Posterior cingulate gyrus (tissue), 11 donors: Measurements from ENCODE around the gene CYBC1.

Source experiments
- DNase-seq, 10 donors: peaks; one replicate each; pipeline versions ENCODE4 v3.0.0 to v3.0.0-alpha.2; 2020 to 2021; ENCODE audit warnings: mixed read lengths in 3 of 10
- intact Hi-C: fragments of 100-400 bp; cut with DNase I; formaldehyde crosslinking; loops from one replicate; pipeline ENCODE4 v1.15.1; 2023

CYBC1 gene

GRCh38 chr17:82483204-82483660, 32.7 kb upstream of the CYBC1 start:
- no peak for DNase-seq

GRCh38 chr17:82480318-82480717, 29.8 kb upstream of the CYBC1 start:
- no peak for DNase-seq
- intact Hi-C loops, result no loop called here

More at GRCh38 chr17:82483204-82483660, 32.7 kb upstream of the CYBC1 start:
- intact Hi-C loops, result no loop called here

- intact Hi-C loops, result no loop called here
- DNase-seq, result no peak
Observed at GRCh38 chr17:82479602-82480001, 29.1 kb upstream of the CYBC1 start.

GRCh38 chr17:82477934-82478333, 27.4 kb upstream of the CYBC1 start:
- intact Hi-C loops, result no loop called here
- DNase-seq, result no peak

GRCh38 chr17:82475458-82475857, 24.9 kb upstream of the CYBC1 start:
- peak in 1 of 10 donors; percentile 48 for DNase-seq
- intact Hi-C loops, result no loop called here

- intact Hi-C loops, result no loop called here
- DNase-seq, result peak in 1 of 10 donors; percentile 38
Observed at GRCh38 chr17:82474223-82475010, 23.9 kb upstream of the CYBC1 start.

- DNase-seq, result peak in 1 of 10 donors; percentile 29
- intact Hi-C loops, result no loop called here
Observed at GRCh38 chr17:82470065-82470464, 19.5 kb upstream of the CYBC1 start.

- DNase-seq, result no peak
- intact Hi-C loops, result no loop called here
Observed at GRCh38 chr17:82468692-82469091, 18.1 kb upstream of the CYBC1 start.

GRCh38 chr17:82465023-82465603, 14.6 kb upstream of the CYBC1 start:
- peak in 1 of 10 donors; percentile 12 for DNase-seq
- intact Hi-C loops, result no loop called here

GRCh38 chr17:82464567-82464929, 14.0 kb upstream of the CYBC1 start:
- peak in 1 of 10 donors; percentile 59 for DNase-seq
- intact Hi-C loops, result no loop called here

GRCh38 chr17:82463925-82464566, 13.5 kb upstream of the CYBC1 start:
- intact Hi-C loops, result no loop called here
- DNase-seq, result peak in 1 of 10 donors; percentile 39

GRCh38 chr17:82463391-82463790, 12.8 kb upstream of the CYBC1 start:
- intact Hi-C loops, result no loop called here
- peak in 1 of 10 donors; percentile 53 for DNase-seq

- DNase-seq, result peak in 1 of 10 donors; percentile 67
- intact Hi-C loops, result no loop called here
Observed at GRCh38 chr17:82461827-82462524, 11.4 kb upstream of the CYBC1 start.

GRCh38 chr17:82459936-82460335, 9.4 kb upstream of the CYBC1 start:
- intact Hi-C loops, result loop anchor here (5.0 kb wide), 1 partner anchor 37 kb away; no protein-coding TSS in a partner anchor
- peak in 1 of 10 donors; percentile 41 for DNase-seq

GRCh38 chr17:82458885-82459424, 8.4 kb upstream of the CYBC1 start:
- intact Hi-C loops, result loop anchor here (5.0 kb wide), 1 partner anchor 38 kb away; no protein-coding TSS in a partner anchor
- DNase-seq, result peak in 3 of 10 donors; percentile 15 to 89 (median 83)

GRCh38 chr17:82458179-82458884, 7.8 kb upstream of the CYBC1 start, which contains the start of gene NARF:
Gene NARF, plus strand, starts transcription at chr17:82458741. Its CDS starts 63 bp downstream, at chr17:82458804.
- intact Hi-C loops, result loop anchor here (5.0 kb wide), 1 partner anchor 39 kb away; no protein-coding TSS in a partner anchor

GRCh38 chr17:82457929-82458178, 7.3 kb upstream of the CYBC1 start:
- DNase-seq, result peak in 4 of 10 donors; percentile 84 to 99 (median 90)
- intact Hi-C loops, result loop anchor here (5.0 kb wide), 1 partner anchor 39 kb away; no protein-coding TSS in a partner anchor

More at GRCh38 chr17:82458179-82458884, 7.8 kb upstream of the CYBC1 start, which contains the start of gene NARF:
- DNase-seq, result peak; percentile 95 to 100 (median 99)

GRCh38 chr17:82457073-82457928, 6.7 kb upstream of the CYBC1 start:
- peak in 1 of 10 donors; percentile 36 for DNase-seq
- intact Hi-C loops, result loop anchor here (5.0 kb wide), 1 partner anchor 40 kb away; no protein-coding TSS in a partner anchor
